ENCODE results near the gene DHX9. TPM values are rescaled to one million over a fixed set of nuclear protein-coding genes. Genes with fewer than 3 reads are reported as not detected.

DHX9 gene
- total RNA-seq = 118 and 124 TPM in 2 replicates

GRCh38 chr1:182839209-182840066 lies at the start of gene DHX9:
Gene DHX9, plus strand, starts transcription at chr1:182839347. Its CDS starts 3,220 bp downstream, at chr1:182842567.

Other genes starting within 250 kb of the DHX9 start
- 0.71 and 2.4 TPM in 2 replicates for gene RGS16, start 235.0 kb upstream of the DHX9 start, total RNA-seq
- gene RGS8, start 154.8 kb upstream of the DHX9 start, total RNA-seq = not detected in 2 replicates
- 3.2 and 3.3 TPM in 2 replicates for gene NPL, start 49.6 kb upstream of the DHX9 start, total RNA-seq
- not detected in 2 replicates for gene SHCBP1L, start 113.8 kb downstream of the DHX9 start, total RNA-seq
- gene LAMC1, start 184.1 kb downstream of the DHX9 start, total RNA-seq = 613 and 643 TPM in 2 replicates

Measured in smooth muscle cell of bladder (primary cell).